Karpas-422 (cell line): ENCODE measurements around the gene TBC1D19. TPM values are rescaled to one million over a fixed set of nuclear protein-coding genes. Genes with fewer than 3 reads are reported as not detected.
"Not testable (repeated sequence)": the region's sequence is repeated elsewhere in the genome, so short reads cannot be mapped to it uniquely, and the experiment has no call there.

ENCODE experiments used
- DNase-seq: peaks from one replicate; pipeline ENCODE4 v3.0.0-alpha.2; 2015
- H2AFZ ChIP-seq: fragments of 200-600 bp; sonication (generic); 2 replicates; pipeline ENCODE4 v1.6.1; 2014; ENCODE audit warnings: antibody characterized with exemption, low read length, mixed read lengths
- H3K27ac ChIP-seq: fragments of 200-600 bp; sonication (generic); 2 replicates; pipeline ENCODE4 v1.5.1; 2014; ENCODE audit warnings: mild to moderate bottlenecking, low read length, moderate library complexity
- H3K27me3 ChIP-seq: fragments of 200-600 bp; sonication (generic); 2 replicates; pipeline ENCODE4 v1.6.1; 2014; ENCODE audit warnings: low read length, mixed read lengths
- H3K36me3 ChIP-seq: fragments of 200-600 bp; sonication (generic); 2 replicates; pipeline ENCODE4 v1.6.1; 2014; ENCODE audit warnings: low read length, mixed read lengths; ENCODE audit not compliant: insufficient read depth
- H3K4me1 ChIP-seq: fragments of 200-600 bp; sonication (generic); 2 replicates; pipeline ENCODE4 v1.6.1; 2014; ENCODE audit warnings: mild to moderate bottlenecking, low read length, mixed read lengths
- H3K4me2 ChIP-seq: fragments of 200-600 bp; sonication (generic); 2 replicates; pipeline ENCODE4 v1.6.1; 2014; ENCODE audit warnings: low read length, low read depth, mild to moderate bottlenecking; ENCODE audit not compliant: poor library complexity, severe bottlenecking
- H3K4me3 ChIP-seq: fragments of 200-600 bp; sonication (generic); 2 replicates; pipeline ENCODE4 v1.5.1; 2014; ENCODE audit warnings: mild to moderate bottlenecking, antibody characterized with exemption, low read length, mixed read lengths
- H3K79me2 ChIP-seq: fragments of 200-600 bp; sonication (generic); 2 replicates; pipeline ENCODE4 v1.6.1; 2014; ENCODE audit warnings: mild to moderate bottlenecking, low read length, mixed read lengths
- H3K9ac ChIP-seq: fragments of 200-600 bp; sonication (generic); 2 replicates; pipeline ENCODE4 v1.6.0; 2014; ENCODE audit warnings: low read length
- H3K9me2 ChIP-seq: fragments of 200-600 bp; sonication (generic), shearing (Covaris generic); replicated peaks from 2 replicates; pipeline ENCODE4 v1.6.0; 2014; ENCODE audit warnings: mild to moderate bottlenecking, low read length, moderate library complexity; ENCODE audit not compliant: insufficient read depth
- H3K9me3 ChIP-seq: fragments of 300-700, 200-600 bp; sonication (generic); 2 replicates; pipeline ENCODE4 v1.6.1; 2014; ENCODE audit warnings: low read length, mixed read lengths
- H4K20me1 ChIP-seq: fragments of 200-600 bp; sonication (generic); 2 replicates; pipeline ENCODE4 v1.6.1; 2014; ENCODE audit warnings: mild to moderate bottlenecking, antibody characterized with exemption, low read length, low read depth; ENCODE audit not compliant: insufficient read depth
- total RNA-seq: library from RNA; depleted of rRNA; stranded (reverse); fragments of >200 nt; shearing (Covaris generic); gene quantifications from 2 replicates; pipeline ENCODE4 v1.2.3, GENCODE V29; 2014; ENCODE audit warnings: low replicate concordance

TBC1D19 gene
- total RNA-seq, 1 experiment from 2014 or later: 14.1 TPM

DNA sequence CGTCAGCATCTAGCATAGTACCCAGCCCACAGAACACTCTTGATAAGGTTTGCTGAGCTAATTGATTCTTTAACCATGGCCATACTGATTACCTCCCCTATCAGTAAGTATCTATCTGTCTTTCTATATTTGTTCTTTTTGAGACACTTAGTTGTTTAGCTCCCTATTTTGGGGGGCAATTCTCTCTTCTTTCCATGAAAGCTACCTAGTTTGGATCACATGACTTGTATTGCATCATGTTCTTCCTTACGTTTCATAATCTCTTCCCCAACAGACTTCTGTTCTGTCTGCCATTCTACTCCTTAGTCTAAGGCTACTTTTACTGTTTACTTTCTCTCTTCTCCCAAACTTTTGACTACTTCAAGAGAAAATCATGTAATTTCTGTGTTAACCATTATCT is 39.0 kb downstream of the TBC1D19 start:
- Histone ChIP-seq H2AFZ (no peak overlapping the region), H3K9me2 (no peaks in the 10 kb centered on the region), H3K4me1 (no peaks in the 10 kb centered on the region), H3K9me3 (no peaks in the 10 kb centered on the region), H4K20me1 (no peaks in the 10 kb centered on the region), H3K27ac (no peak overlapping the region), H3K9ac (no peak overlapping the region), H3K79me2 (no peaks in the 10 kb centered on the region), H3K4me3 (no peak overlapping the region), H3K27me3 (no peaks in the 10 kb centered on the region), H3K4me2 (no peak overlapping the region), H3K36me3 (no peaks in the 10 kb centered on the region)
- peak; percentile 19 for DNase-seq

DNA sequence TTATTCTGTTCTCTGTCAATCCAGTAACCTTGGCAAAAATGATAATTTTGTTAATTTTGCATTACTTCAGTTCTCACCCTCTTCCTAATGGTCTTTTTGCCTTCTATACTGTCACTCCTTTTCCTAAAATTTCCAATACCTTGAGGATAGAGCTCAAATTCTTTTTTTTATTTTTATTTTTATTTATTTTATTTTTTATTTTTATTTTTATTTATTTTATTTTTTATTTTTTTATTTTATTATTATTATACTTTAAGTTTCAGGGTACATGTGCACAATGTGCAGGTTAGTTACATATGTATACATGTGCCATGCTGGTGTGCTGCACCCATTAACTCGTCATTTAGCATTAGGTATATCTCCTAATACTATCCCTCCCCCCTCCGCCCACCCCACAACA is 42.8 kb downstream of the TBC1D19 start:
- not testable (repeated sequence) for H3K9ac ChIP-seq, H2AFZ ChIP-seq, H4K20me1 ChIP-seq, H3K9me3 ChIP-seq, H3K27ac ChIP-seq, H3K4me3 ChIP-seq, H3K27me3 ChIP-seq, H3K4me1 ChIP-seq, H3K36me3 ChIP-seq, H3K9me2 ChIP-seq, H3K79me2 ChIP-seq, H3K4me2 ChIP-seq, DNase-seq

DNA sequence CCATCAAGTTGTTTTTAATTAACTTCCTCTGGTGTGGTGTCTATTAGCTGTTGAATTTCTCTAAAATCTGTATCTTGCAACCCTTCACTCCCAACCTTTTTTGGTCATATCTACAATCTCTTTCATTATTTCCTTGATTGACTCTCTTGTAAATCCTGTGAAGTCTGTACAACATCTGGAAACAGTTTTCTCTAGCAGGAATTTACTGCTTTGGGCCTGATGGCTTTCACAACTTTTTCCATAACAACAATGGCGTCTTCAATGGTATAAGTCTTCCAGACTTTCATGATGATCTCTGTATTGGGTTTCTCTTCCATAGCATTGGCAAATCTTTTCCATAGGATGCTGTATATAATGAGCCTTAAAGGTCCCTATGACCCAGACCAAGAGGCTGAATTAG is 49.0 kb downstream of the TBC1D19 start:
- H3K4me2 ChIP-seq: no peak overlapping the region
- H4K20me1 ChIP-seq: no peaks in the 10 kb centered on the region
- H3K9me2 ChIP-seq: 0 out of 2 replicates have a peak, but pooled peaks cover 3% of the 10 kb centered on the region
- no peak overlapping the region for H3K27ac ChIP-seq
- H2AFZ ChIP-seq: no peak overlapping the region
- H3K9me3 ChIP-seq: no peaks in the 10 kb centered on the region
- no peak overlapping the region for H3K9ac ChIP-seq
- no peaks in the 10 kb centered on the region for H3K79me2 ChIP-seq
- H3K4me3 ChIP-seq: no peak overlapping the region
- H3K27me3 ChIP-seq: no peaks in the 10 kb centered on the region
- no peaks in the 10 kb centered on the region for H3K36me3 ChIP-seq
- no peak for DNase-seq
- no peaks in the 10 kb centered on the region for H3K4me1 ChIP-seq

DNA sequence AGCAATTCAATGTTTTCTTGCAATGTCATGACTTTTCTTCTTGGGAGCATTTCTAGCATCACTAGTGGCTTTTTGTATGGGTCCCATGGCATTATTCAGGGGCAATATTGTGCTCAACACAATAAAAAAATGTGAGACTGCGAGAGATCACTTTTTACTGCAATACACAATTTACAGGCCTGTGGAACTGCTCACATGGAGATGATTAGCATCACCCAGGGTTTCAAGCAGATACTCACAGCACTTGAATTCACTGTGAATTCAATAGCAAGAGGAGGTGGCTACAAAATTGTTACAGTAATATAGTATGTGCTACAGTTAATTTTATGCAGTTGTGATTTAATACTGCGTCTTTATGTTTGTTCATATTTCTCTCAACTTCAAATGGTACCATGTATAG is 50.4 kb downstream of the TBC1D19 start:
- no peaks in the 10 kb centered on the region for H4K20me1 ChIP-seq
- H3K4me2 ChIP-seq: no peak overlapping the region

DNA sequence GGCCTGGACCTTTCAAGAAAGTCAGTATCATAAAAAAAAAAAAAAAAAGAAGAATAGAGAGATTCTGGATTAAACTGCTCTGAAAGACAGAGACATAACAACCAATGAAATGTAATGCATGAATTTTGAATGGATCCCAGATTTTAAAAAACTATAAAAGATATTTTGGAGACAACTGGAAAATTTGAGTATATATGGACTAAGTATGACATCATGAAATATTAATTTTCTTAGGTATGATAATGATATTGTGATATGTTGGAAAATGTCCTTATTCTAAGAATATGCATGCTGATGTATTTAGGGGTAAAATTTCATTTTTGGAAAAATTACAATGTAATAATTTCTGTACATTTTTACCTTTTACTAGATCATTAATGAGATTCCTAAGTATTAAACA is 52.6 kb downstream of the TBC1D19 start:
- Histone ChIP-seq H3K4me3 (no peak overlapping the region), H3K9me2 (0 out of 2 replicates have a peak, but pooled peaks cover 3% of the 10 kb centered on the region)

More for the DNA sequence above, 50.4 kb downstream of the TBC1D19 start:
- Histone ChIP-seq H3K36me3 (no peaks in the 10 kb centered on the region), H3K79me2 (no peaks in the 10 kb centered on the region), H3K27me3 (no peaks in the 10 kb centered on the region), H3K27ac (no peak overlapping the region), H3K4me3 (no peak overlapping the region), H3K9ac (no peak overlapping the region), H3K4me1 (no peaks in the 10 kb centered on the region), H2AFZ (no peak overlapping the region), H3K9me3 (no peaks in the 10 kb centered on the region), H3K9me2 (0 out of 2 replicates have a peak, but pooled peaks cover 3% of the 10 kb centered on the region)
- no peak for DNase-seq

DNA sequence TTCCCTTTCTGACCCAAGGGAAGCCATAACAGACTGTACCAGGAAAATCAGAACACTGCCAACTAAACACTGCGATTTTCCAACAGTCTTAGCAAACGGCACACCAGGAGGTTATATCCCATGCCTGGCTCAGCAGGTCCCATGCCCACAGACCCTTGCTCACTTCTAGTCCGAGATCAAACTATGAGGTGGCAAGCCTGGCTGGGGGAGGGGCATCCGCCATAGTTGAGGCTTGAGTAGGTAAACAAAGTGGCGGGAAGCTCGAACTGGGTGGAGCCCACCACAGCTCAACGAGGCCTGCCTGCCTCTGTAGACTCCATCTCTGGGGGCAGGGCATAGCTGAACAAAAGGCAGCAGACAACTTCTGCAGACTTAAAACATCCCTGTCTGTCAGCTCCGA is 56.8 kb downstream of the TBC1D19 start:
- H3K4me3 ChIP-seq, H3K4me2 ChIP-seq, H3K79me2 ChIP-seq, H3K4me1 ChIP-seq, H2AFZ ChIP-seq, H3K9me3 ChIP-seq, H3K36me3 ChIP-seq, H4K20me1 ChIP-seq, H3K9ac ChIP-seq, DNase-seq, H3K9me2 ChIP-seq, H3K27me3 ChIP-seq, H3K27ac ChIP-seq: not testable (repeated sequence)

More for the DNA sequence above, 52.6 kb downstream of the TBC1D19 start:
- H2AFZ ChIP-seq: no peak overlapping the region
- no peaks in the 10 kb centered on the region for H4K20me1 ChIP-seq
- DNase-seq: no peak
- no peak overlapping the region for H3K9ac ChIP-seq
- no peaks in the 10 kb centered on the region for H3K36me3 ChIP-seq
- no peaks in the 10 kb centered on the region for H3K9me3 ChIP-seq
- no peak overlapping the region for H3K4me2 ChIP-seq
- no peaks in the 10 kb centered on the region for H3K79me2 ChIP-seq
- no peaks in the 10 kb centered on the region for H3K4me1 ChIP-seq
- H3K27ac ChIP-seq: no peak overlapping the region
- no peaks in the 10 kb centered on the region for H3K27me3 ChIP-seq

DNA sequence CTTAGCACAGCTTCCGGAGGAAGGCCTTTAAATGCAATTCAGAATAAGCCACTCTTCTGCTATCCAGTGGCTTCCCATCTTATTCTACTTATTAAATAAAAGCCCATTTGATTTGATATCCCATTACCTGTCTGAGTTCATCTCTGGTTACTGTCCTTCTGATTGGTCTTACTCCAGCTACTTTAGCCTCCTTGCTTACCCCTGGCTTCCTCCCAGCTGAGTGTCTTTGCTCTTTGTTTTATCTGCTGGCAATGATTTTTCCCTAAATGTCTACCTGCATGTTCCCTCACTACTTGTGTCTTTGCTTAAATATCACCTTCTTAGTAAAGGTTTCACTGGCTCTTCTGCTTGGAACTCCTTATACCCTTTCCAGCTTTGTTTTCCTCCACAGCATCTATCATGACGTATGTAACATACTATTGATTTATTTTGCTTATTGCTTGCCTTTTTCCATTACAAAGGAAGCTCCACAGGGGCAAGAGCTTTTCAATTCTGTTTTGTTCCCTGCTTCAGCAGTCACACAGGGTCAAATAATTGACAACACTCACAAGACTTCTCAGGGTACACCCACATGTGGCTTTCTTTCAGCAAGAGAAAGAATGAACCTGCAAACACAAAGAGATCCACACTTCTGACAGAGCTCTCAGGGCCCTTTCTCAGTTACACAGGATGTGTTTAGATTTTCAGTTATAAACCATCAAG is 63.8 kb downstream of the TBC1D19 start:
- Histone ChIP-seq H3K79me2 (no peaks in the 10 kb centered on the region), H3K4me2 (no peak overlapping the region), H4K20me1 (no peaks in the 10 kb centered on the region), H3K36me3 (no peaks in the 10 kb centered on the region), H3K9ac (no peak overlapping the region), H3K4me3 (no peak overlapping the region), H3K27ac (no peak overlapping the region), H3K27me3 (no peaks in the 10 kb centered on the region), H3K9me3 (no peaks in the 10 kb centered on the region), H3K4me1 (no peaks in the 10 kb centered on the region), H2AFZ (no peak overlapping the region), H3K9me2 (no peaks in the 10 kb centered on the region)
- DNase-seq: no peak

DNA sequence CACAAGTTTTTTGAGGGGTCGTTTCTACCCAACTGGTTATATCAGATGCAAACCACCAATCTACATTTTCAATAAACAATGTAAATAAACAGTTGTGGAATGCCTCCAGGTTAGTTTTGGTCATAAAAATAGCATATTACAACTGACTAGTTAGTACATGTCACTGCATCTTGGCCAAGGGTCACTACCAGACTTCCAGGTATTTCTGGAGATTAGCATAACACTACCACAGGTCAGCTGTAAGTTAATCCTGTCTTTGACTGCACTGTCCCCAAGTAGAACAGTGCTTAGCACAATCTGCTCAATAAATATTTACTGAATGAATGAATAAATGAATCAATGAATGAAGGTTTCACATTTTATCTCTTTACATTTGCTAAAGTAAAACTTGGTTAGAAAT is 64.4 kb downstream of the TBC1D19 start:
- no peak for DNase-seq

More for the DNA sequence above, 64.4 kb downstream of the TBC1D19 start:
- H3K27ac ChIP-seq: no peak overlapping the region
- no peaks in the 10 kb centered on the region for H3K9me3 ChIP-seq
- no peaks in the 10 kb centered on the region for H3K4me1 ChIP-seq
- no peaks in the 10 kb centered on the region for H3K36me3 ChIP-seq
- H3K27me3 ChIP-seq: no peaks in the 10 kb centered on the region
- H3K79me2 ChIP-seq: no peaks in the 10 kb centered on the region
- H3K4me3 ChIP-seq: no peak overlapping the region
- no peak overlapping the region for H2AFZ ChIP-seq
- H4K20me1 ChIP-seq: no peaks in the 10 kb centered on the region
- H3K9ac ChIP-seq: no peak overlapping the region
- H3K9me2 ChIP-seq: no peaks in the 10 kb centered on the region
- no peak overlapping the region for H3K4me2 ChIP-seq
